ENCODE data around the gene TESK1. TPM values are rescaled to one million over a fixed set of nuclear protein-coding genes. Genes with fewer than 3 reads are reported as not detected.

TESK1 gene
- total RNA-seq, 1 experiment from 2014 or later, result 27.9 TPM

DNA sequence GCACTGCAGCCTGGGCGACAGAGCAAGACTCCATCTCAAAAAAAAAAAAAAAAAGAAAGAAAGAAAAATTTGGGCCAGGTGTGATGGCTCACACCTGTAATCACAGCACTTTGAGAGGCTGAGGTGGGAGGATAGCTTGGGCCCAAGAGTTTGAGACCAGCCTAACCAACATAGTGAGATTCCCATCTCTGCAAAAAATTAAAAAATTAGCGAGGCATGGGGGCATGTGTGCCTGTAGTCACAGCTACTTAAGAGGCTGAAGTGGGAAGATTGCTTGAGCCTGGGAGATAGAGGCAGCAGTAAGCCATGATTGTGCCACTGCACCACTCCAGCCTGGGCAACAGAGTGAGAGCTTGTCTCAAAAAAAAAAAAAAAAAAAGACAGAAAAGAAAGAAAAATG lies 48.5 kb downstream of the TESK1 start:
- H3K27me3 Mint-ChIP-seq (ENCODE audit: insufficient read depth, unreplicated experiment), result peaks cover 3% of the 10 kb centered on the region
- intact Hi-C loops (cut with micrococcal nuclease; ENCODE audit: unreplicated experiment), result no loop called here

DNA sequence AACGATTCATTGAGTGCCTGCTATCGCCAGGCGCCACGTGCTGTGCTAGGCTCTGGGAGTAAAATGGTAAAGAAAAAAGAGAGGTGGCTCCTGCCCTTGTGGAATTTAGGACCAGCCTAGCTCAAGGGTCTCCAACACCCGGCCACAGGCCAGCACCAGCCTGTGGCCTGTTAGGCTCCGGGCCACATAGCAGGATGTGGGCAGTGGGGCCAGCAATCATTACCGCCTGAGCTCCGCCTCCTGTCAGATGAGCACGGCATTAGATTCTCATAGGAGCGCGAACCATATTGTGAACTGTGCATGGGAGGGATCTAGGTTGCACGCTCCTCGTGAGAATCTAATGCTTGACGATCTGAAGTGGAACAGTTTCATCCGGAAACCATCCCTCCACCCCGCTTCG lies 51.3 kb downstream of the TESK1 start:
- POLR2A ChIA-PET, result interaction anchor here (1.6 to 2.3 kb wide), 5 partner anchors 10 to 92 kb away, joined by 8 to 35 read pairs (median 31); partner anchors contain the start of genes CREB3, GBA2, RGP1 and TLN1
- TF ChIP-seq, protein P1, sequence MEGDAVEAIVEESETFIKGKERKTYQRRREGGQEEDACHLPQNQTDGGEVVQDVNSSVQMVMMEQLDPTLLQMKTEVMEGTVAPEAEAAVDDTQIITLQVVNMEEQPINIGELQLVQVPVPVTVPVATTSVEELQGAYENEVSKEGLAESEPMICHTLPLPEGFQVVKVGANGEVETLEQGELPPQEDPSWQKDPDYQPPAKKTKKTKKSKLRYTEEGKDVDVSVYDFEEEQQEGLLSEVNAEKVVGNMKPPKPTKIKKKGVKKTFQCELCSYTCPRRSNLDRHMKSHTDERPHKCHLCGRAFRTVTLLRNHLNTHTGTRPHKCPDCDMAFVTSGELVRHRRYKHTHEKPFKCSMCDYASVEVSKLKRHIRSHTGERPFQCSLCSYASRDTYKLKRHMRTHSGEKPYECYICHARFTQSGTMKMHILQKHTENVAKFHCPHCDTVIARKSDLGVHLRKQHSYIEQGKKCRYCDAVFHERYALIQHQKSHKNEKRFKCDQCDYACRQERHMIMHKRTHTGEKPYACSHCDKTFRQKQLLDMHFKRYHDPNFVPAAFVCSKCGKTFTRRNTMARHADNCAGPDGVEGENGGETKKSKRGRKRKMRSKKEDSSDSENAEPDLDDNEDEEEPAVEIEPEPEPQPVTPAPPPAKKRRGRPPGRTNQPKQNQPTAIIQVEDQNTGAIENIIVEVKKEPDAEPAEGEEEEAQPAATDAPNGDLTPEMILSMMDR (IDR thresholded peaks at IDR 0.05; ENCODE audit: insufficient read depth in 1 of 2, low read depth in 1 of 2, low read length in 1 of 2, severe bottlenecking in 1 of 2, unreplicated experiment in 1 of 2), result no peak
- H3K4me3 Mint-ChIP-seq (ENCODE audit: unreplicated experiment), result peak overlapping the region; percentile 76

More for the DNA sequence above, 48.5 kb downstream of the TESK1 start:
- DNase-seq, result no peak
- Mint-ChIP-seq H3K36me3 (ENCODE audit: insufficient read depth, unreplicated experiment) (peaks cover 15% of the 10 kb centered on the region), H3K9me3 (ENCODE audit: unreplicated experiment) (no peaks in the 10 kb centered on the region), H3K4me1 (ENCODE audit: low read depth, unreplicated experiment) (no peaks in the 10 kb centered on the region), H3K4me3 (ENCODE audit: unreplicated experiment) (no peak overlapping the region), H3K27ac (ENCODE audit: unreplicated experiment) (no peak overlapping the region)
- TF ChIP-seq, protein P1 (IDR thresholded peaks at IDR 0.05; ENCODE audit: insufficient read depth in 1 of 2, low read depth in 1 of 2, low read length in 1 of 2, severe bottlenecking in 1 of 2, unreplicated experiment in 1 of 2), result no peak
- POLR2A ChIA-PET, result no interaction called here
- no peak overlapping the region for H3K4me3 ChIP-seq (ENCODE audit: low read depth, low read length)
- H3K9me3 ChIP-seq, result no peaks in the 10 kb centered on the region
- H3K4me1 ChIP-seq, result peaks cover 10% of the 10 kb centered on the region; the same call in 1 of the 2 replicates
- no TSS peak for BruUV-seq (replicated peaks)
- no peaks in the 10 kb centered on the region for H3K27me3 ChIP-seq (replicated peaks; ENCODE audit: control insufficient read depth, insufficient read depth, low read length)
- CTCF ChIA-PET, result interaction anchor here (0.7 kb wide), 1 partner anchor 161 kb away, joined by 3 read pairs; no protein-coding TSS in a partner anchor
- H3K36me3 ChIP-seq (ENCODE audit: control insufficient read depth, insufficient read depth, low read length), result no peaks in the 10 kb centered on the region

DNA sequence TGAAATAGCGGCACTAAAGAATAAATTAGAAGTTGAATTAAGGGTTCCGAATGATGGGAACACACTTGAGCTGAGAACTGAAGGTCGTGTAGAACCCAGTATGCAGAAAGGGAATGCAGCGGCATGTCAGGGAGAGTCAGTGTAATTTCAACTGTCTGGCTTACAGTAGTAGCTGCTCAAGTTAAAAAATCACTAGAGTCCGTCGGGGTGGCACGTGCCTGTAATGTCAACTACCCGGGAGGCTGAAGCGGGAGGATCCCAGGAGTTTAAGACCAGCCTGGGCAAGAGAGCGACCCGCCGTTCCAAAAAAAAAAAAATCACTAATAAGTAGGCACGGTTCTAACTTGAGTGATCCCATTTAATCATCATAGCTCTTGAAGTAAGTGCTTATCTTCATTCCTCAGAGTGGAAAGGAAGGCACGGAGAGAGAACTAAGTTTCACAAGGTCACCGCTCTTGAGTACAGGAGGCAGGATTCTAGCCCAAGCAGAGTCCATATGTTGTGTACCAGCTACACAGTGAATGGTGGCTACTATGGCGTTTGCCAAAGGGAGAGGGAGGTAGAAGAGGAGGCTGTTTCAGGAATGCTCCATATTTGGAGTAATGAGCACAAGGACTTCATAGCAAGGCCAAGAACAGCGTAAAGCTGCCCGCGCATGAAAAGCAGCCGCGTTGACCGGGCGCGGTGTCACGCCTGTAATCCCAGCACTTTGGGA lies 51.9 kb downstream of the TESK1 start:
- H3K27me3 Mint-ChIP-seq (ENCODE audit: insufficient read depth, unreplicated experiment), result peaks cover 3% of the 10 kb centered on the region
- CTCF ChIA-PET, result interaction anchor here (0.6 to 2.9 kb wide), 7 partner anchors 10 to 75 kb away, joined by 3 to 31 read pairs (median 6); partner anchors contain the start of genes CREB3 and TLN1
- no peaks in the 10 kb centered on the region for H3K27me3 ChIP-seq (replicated peaks; ENCODE audit: control insufficient read depth, insufficient read depth, low read length)
- peaks cover 10% of the 10 kb centered on the region; the same call in 1 of the 2 replicates for H3K4me1 ChIP-seq
- H3K36me3 ChIP-seq (ENCODE audit: control insufficient read depth, insufficient read depth, low read length), result no peaks in the 10 kb centered on the region
- H3K4me3 Mint-ChIP-seq (ENCODE audit: unreplicated experiment), result peak overlapping the region; percentile 76
- POLR2A ChIA-PET, result interaction anchor here (0.5 to 2.3 kb wide), 10 partner anchors 10 to 533 kb away, joined by 3 to 35 read pairs (median 9); partner anchors contain the start of genes CREB3, GBA2, RGP1 and TLN1
- DNase-seq, result no peak
- TF ChIP-seq, protein P1 (IDR thresholded peaks at IDR 0.05; ENCODE audit: insufficient read depth in 1 of 2, low read depth in 1 of 2, low read length in 1 of 2, severe bottlenecking in 1 of 2, unreplicated experiment in 1 of 2), result no peak
- intact Hi-C loops (cut with micrococcal nuclease; ENCODE audit: unreplicated experiment), result loop anchor here (1.0 to 5.0 kb wide), 3 partner anchors 11 to 75 kb away; partner anchors contain the start of genes CREB3 and TLN1
- H3K4me3 ChIP-seq (ENCODE audit: low read depth, low read length), result peak overlapping the region; percentile 50
- H3K9me3 Mint-ChIP-seq (ENCODE audit: unreplicated experiment), result no peaks in the 10 kb centered on the region
- peaks cover 8% of the 10 kb centered on the region for H3K4me1 Mint-ChIP-seq (ENCODE audit: low read depth, unreplicated experiment)
- H3K36me3 Mint-ChIP-seq (ENCODE audit: insufficient read depth, unreplicated experiment), result peaks cover 42% of the 10 kb centered on the region
- H3K27ac Mint-ChIP-seq (ENCODE audit: unreplicated experiment), result peak overlapping the region; percentile 82
- no peaks in the 10 kb centered on the region for H3K9me3 ChIP-seq
- BruUV-seq (replicated peaks), result no TSS peak

More for the DNA sequence above, 51.3 kb downstream of the TESK1 start:
- no peaks in the 10 kb centered on the region for H3K9me3 Mint-ChIP-seq (ENCODE audit: unreplicated experiment)
- H3K36me3 Mint-ChIP-seq (ENCODE audit: insufficient read depth, unreplicated experiment), result peaks cover 39% of the 10 kb centered on the region
- intact Hi-C loops (cut with micrococcal nuclease; ENCODE audit: unreplicated experiment), result loop anchor here (5.0 kb wide), 1 partner anchor 36 kb away; no protein-coding TSS in a partner anchor
- no peak for DNase-seq
- peaks cover 3% of the 10 kb centered on the region for H3K27me3 Mint-ChIP-seq (ENCODE audit: insufficient read depth, unreplicated experiment)
- H3K4me1 ChIP-seq, result peaks cover 10% of the 10 kb centered on the region; the same call in 1 of the 2 replicates
- CTCF ChIA-PET, result interaction anchor here (0.6 to 2.9 kb wide), 4 partner anchors 10 to 76 kb away, joined by 3 to 31 read pairs (median 10); partner anchors contain the start of genes CREB3 and TLN1
- no peaks in the 10 kb centered on the region for H3K36me3 ChIP-seq (ENCODE audit: control insufficient read depth, insufficient read depth, low read length)
- no peaks in the 10 kb centered on the region for H3K9me3 ChIP-seq
- H3K27me3 ChIP-seq (replicated peaks; ENCODE audit: control insufficient read depth, insufficient read depth, low read length), result no peaks in the 10 kb centered on the region
- BruUV-seq (replicated peaks), result no TSS peak
- H3K4me1 Mint-ChIP-seq (ENCODE audit: low read depth, unreplicated experiment), result peaks cover 8% of the 10 kb centered on the region
- no peak overlapping the region for H3K4me3 ChIP-seq (ENCODE audit: low read depth, low read length)
- H3K27ac Mint-ChIP-seq (ENCODE audit: unreplicated experiment), result peak overlapping the region; percentile 82

All from Caco-2 (cell line).